GM18951 (cell line): ENCODE results near the gene AGBL3.
"Not testable (repeated sequence)": the region's sequence is repeated elsewhere in the genome, so short reads cannot be mapped to it uniquely, and the experiment has no call there.

ENCODE experiments used
- POLR2A ChIP-seq: IDR thresholded peaks from 4 replicates; pipeline ENCODE4 v1.6.1; 2011; ENCODE audit warnings: mild to moderate bottlenecking; ENCODE audit not compliant: insufficient read length, insufficient read depth; ENCODE audit errors: extremely low read depth
- in situ Hi-C: fragments of 300-500 bp; cut with MboI; formaldehyde crosslinking; loops from one replicate; pipeline ENCODE4 v1.12.0; 2022; ENCODE audit warnings: low sequenced_read_pairs, mixed read lengths, inconsistent platforms; ENCODE audit not compliant: unreplicated experiment

The AGBL3 gene

GRCh38 chr7:135100856-135101255 is 114.5 kb downstream of the AGBL3 start:
- in situ Hi-C loops, result no loop called here
- no peak for TF ChIP-seq POLR2A

GRCh38 chr7:135102372-135102771 is 116.1 kb downstream of the AGBL3 start:
- TF ChIP-seq POLR2A, result no peak
- in situ Hi-C loops, result no loop called here

GRCh38 chr7:135109562-135109961 is 123.3 kb downstream of the AGBL3 start:
- no peak for TF ChIP-seq POLR2A
- in situ Hi-C loops, result no loop called here

GRCh38 chr7:135109976-135110375 is 123.7 kb downstream of the AGBL3 start:
- TF ChIP-seq POLR2A, result no peak
- in situ Hi-C loops, result no loop called here

GRCh38 chr7:135111379-135111778 is 125.1 kb downstream of the AGBL3 start:
- no peak for TF ChIP-seq POLR2A
- in situ Hi-C loops, result no loop called here

- in situ Hi-C loops, result no loop called here
- no peak for TF ChIP-seq POLR2A
These were observed 128.3 kb downstream of the AGBL3 start for GRCh38 chr7:135114622-135115021.

GRCh38 chr7:135117096-135117495 is 130.8 kb downstream of the AGBL3 start:
- in situ Hi-C loops, result no loop called here
- no peak for TF ChIP-seq POLR2A

GRCh38 chr7:135121868-135122267 is 135.6 kb downstream of the AGBL3 start:
- in situ Hi-C loops, result no loop called here
- no peak for TF ChIP-seq POLR2A

- in situ Hi-C loops, result not testable (repeated sequence)
These were observed 138.3 kb downstream of the AGBL3 start for GRCh38 chr7:135124631-135125030.

- in situ Hi-C loops, result no loop called here
- no peak for TF ChIP-seq POLR2A
These were observed 142.6 kb downstream of the AGBL3 start for GRCh38 chr7:135128931-135129330.

GRCh38 chr7:135129579-135129978 is 143.3 kb downstream of the AGBL3 start:
- in situ Hi-C loops, result no loop called here
- no peak for TF ChIP-seq POLR2A

GRCh38 chr7:135143885-135144668 is 157.8 kb downstream of the AGBL3 start:
- in situ Hi-C loops, result no loop called here
- no peak for TF ChIP-seq POLR2A

GRCh38 chr7:135147341-135147898 is 161.1 kb downstream of the AGBL3 start:
- no peak for TF ChIP-seq POLR2A
- in situ Hi-C loops, result no loop called here
